Measurements from ENCODE around the gene MTPN. TPM values are rescaled to one million over a fixed set of nuclear protein-coding genes. Genes with fewer than 3 reads are reported as not detected.

MTPN gene, protein sequence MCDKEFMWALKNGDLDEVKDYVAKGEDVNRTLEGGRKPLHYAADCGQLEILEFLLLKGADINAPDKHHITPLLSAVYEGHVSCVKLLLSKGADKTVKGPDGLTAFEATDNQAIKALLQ
- total RNA-seq (2022; extraction: Qiagen RNA extraction; ENCODE audit: low read depth) = 72.1 to 135 TPM (median 118 TPM) in 5 replicates

DNA sequence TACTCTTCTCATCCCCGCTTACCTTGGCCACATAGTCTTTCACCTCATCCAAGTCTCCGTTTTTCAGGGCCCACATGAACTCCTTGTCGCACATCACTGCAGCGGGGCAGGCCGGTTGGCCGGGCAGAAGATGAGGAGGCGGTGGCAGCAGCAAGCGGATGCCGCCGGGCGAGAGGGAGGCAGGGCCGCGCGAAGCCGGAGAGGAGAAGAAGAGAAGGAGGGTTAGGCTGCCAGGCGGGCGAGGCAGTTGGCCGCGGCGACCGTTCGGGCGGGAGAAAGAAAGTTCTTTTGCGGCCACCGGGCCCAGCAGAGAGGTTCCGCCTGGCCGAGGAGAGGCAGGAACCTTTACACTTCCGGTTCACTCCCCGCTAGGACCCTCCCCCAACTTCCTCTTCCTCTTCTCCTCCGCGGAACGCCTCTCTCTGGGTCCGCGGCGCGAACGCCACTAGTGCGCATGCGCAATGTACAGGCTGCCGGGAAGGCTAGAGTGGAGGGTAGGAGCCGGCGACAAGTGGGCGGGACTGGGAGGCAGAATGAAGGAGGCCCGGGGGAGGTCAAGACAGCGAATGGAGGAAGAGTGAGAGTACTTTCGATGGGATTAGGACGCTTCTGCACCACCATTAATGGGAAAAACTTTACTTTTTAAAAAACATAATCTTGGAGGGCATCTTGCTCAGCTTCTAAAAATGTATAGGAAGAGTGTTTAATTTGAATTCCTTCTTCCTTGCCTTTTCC is at the start of gene MTPN:
Gene MTPN (minus strand): TSS at position 353 of the 735 bp plus-strand sequence. CDS start 259 bp downstream, at position 94.

Other genes starting within 250 kb of the MTPN start
- gene SLC13A4, start 249.2 kb downstream of the MTPN start, total RNA-seq (2022; extraction: Qiagen RNA extraction; ENCODE audit: low read depth) = not detected in 5 replicates
- gene FAM180A, start 228.5 kb downstream of the MTPN start, total RNA-seq (2022; extraction: Qiagen RNA extraction; ENCODE audit: low read depth) = not detected in 5 replicates